Aorta (tissue), 5 donors: Measurements from ENCODE around the gene TTC7B. TPM values are rescaled to one million over a fixed set of nuclear protein-coding genes. Genes with fewer than 3 reads are reported as not detected.
A peak's percentile ranks its signal among the peaks of the same experiment; 100 is the strongest.

Source experiments
- ATAC-seq: fragments of 200-7000 bp; cut with Tn5 transposase; one replicate; pipeline ENCODE4 v1.9.1; 2022; ENCODE audit warnings: moderate library complexity; ENCODE audit not compliant: low FRiP score
- DNase-seq, 2 donors: peaks; one replicate each; pipeline ENCODE4 v3.0.0-alpha.2; 2020
- H3K27ac ChIP-seq, 2 donors: one replicate each; pipeline ENCODE4 v1.5.1; 2013; ENCODE audit warnings: low read length in 2 of 2, mild to moderate bottlenecking in 2 of 2, moderate library complexity in 2 of 2, control low read depth in 1 of 2, inconsistent platforms in 1 of 2, low read depth in 1 of 2
- H3K27me3 ChIP-seq, 2 donors: one replicate each; pipeline ENCODE4 v1.6.1; 2013; ENCODE audit warnings: control low read depth in 1 of 2, low read length in 1 of 2, mild to moderate bottlenecking in 1 of 2, moderate library complexity in 1 of 2; ENCODE audit not compliant: insufficient read depth in 2 of 2, control insufficient read depth in 1 of 2
- H3K36me3 ChIP-seq, 2 donors: one replicate each; pipeline ENCODE4 v1.6.1; 2013; ENCODE audit warnings: control low read depth in 1 of 2, low read length in 1 of 2, mild to moderate bottlenecking in 1 of 2; ENCODE audit not compliant: insufficient read depth in 2 of 2, control insufficient read depth in 1 of 2
- H3K4me1 ChIP-seq, 2 donors: one replicate each; pipeline ENCODE4 v1.6.1; 2013; ENCODE audit warnings: low read length in 2 of 2, control low read depth in 1 of 2, mild to moderate bottlenecking in 1 of 2, moderate library complexity in 1 of 2; ENCODE audit not compliant: insufficient read depth in 2 of 2, control insufficient read depth in 1 of 2
- H3K4me3 ChIP-seq, 2 donors: one replicate each; pipeline ENCODE4 v1.5.1; 2013; ENCODE audit warnings: low read length in 2 of 2, control low read depth in 1 of 2, mild to moderate bottlenecking in 1 of 2
- H3K9me3 ChIP-seq: one replicate; pipeline ENCODE4 v1.6.1; 2013; ENCODE audit warnings: mild to moderate bottlenecking, low read length; ENCODE audit not compliant: control insufficient read depth
- WGBS, 2 donors: extraction: QIAGEN DNeasy Blood & Tissue Kit; methylation state at CpG; one replicate each; pipeline ENCODE4 v1.1.7; 2013; 5-methylcytosine and 5-hydroxymethylcytosine counted together
- intact Hi-C, 2 donors: fragments of 100-400 bp; cut with DNase I; formaldehyde crosslinking; loops; one replicate each; pipeline versions ENCODE4 v1.14.2 to v1.15.0; 2022
- polyA plus RNA-seq, 2 donors: library from polyadenylated mRNA; stranded (reverse); fragments of 200-250 nt; gene quantifications; one replicate each; pipeline ENCODE4 v1.2.3, GENCODE V29; 2013
- total RNA-seq, 2 donors: library from RNA; stranded (reverse); fragmentation: NEBNext Ultra II Directional; extraction: Animal tissue kit (Norgen Biotek cat#: 25700); gene quantifications; one replicate each; pipeline ENCODE4 v1.2.1, GENCODE V29; 2021
- donor health status: healthy with polysubstance abuse.
- donor health status: Bipolar disorder and iron deficiency.
- donor health status: DM: no; HTN: no; CAD: no.
- donor health status: DM: no; HTN: no; CAD: no.
- donor health status: DM: yes; HTN: yes; CAD: no.

TTC7B gene
- total and polyA plus RNA-seq, 4 donors = 17.9 to 57.4 (median 40.1) TPM

- ATAC-seq = no peak
- H3K4me3 ChIP-seq = no peak overlapping the region
- intact Hi-C loops = no loop called here
- H3K9me3 ChIP-seq = no peaks in the 10 kb centered on the region
- H3K27me3 ChIP-seq = no peaks in the 10 kb centered on the region
- no peaks in the 10 kb centered on the region for H3K4me1 ChIP-seq
- WGBS, 2 donors = 87 to 89% methylated on average over 17 of the region's 17 CpGs
- H3K27ac ChIP-seq = no peak overlapping the region
- no peak for DNase-seq
- H3K36me3 ChIP-seq = peaks cover 0 to 3% of the 10 kb centered on the region in 2 donors
Observed at GRCh38 chr14:90660865-90661570, 155.2 kb downstream of the TTC7B start.

- no peaks in the 10 kb centered on the region for H3K9me3 ChIP-seq
- intact Hi-C loops = no loop called here
- peaks cover 0 to 4% of the 10 kb centered on the region in 2 donors for H3K4me1 ChIP-seq
- WGBS, 2 donors = 81 to 85% methylated on average over 2 of the region's 2 CpGs
- no peaks in the 10 kb centered on the region for H3K27me3 ChIP-seq
- no peak overlapping the region for H3K4me3 ChIP-seq
- peaks cover 0 to 3% of the 10 kb centered on the region in 2 donors for H3K36me3 ChIP-seq
- no peak for DNase-seq
- ATAC-seq = no peak
- no peak overlapping the region for H3K27ac ChIP-seq
Observed at GRCh38 chr14:90659156-90659555, 157.1 kb downstream of the TTC7B start.

GRCh38 chr14:90658541-90658967 is 157.7 kb downstream of the TTC7B start:
- intact Hi-C loops = no loop called here
- DNase-seq (no peak), ATAC-seq (peak; percentile 23)
- peaks cover 0 to 4% of the 10 kb centered on the region in 2 donors for H3K4me1 ChIP-seq
- H3K27me3 ChIP-seq = no peaks in the 10 kb centered on the region
- no peak overlapping the region for H3K4me3 ChIP-seq
- peaks cover 0 to 3% of the 10 kb centered on the region in 2 donors for H3K36me3 ChIP-seq
- 83 to 88% methylated on average over 8 of the region's 8 CpGs for WGBS, 2 donors
- H3K9me3 ChIP-seq = no peaks in the 10 kb centered on the region
- no peak overlapping the region for H3K27ac ChIP-seq

- ATAC-seq (no peak), DNase-seq (no peak)
- H3K27ac ChIP-seq = no peak overlapping the region
- H3K4me1 ChIP-seq = peaks cover 0 to 4% of the 10 kb centered on the region in 2 donors
- H3K27me3 ChIP-seq = no peaks in the 10 kb centered on the region
- intact Hi-C loops = no loop called here
- 87 to 89% methylated on average over 12 of the region's 12 CpGs for WGBS, 2 donors
- peaks cover 0 to 3% of the 10 kb centered on the region in 2 donors for H3K36me3 ChIP-seq
- H3K9me3 ChIP-seq = no peaks in the 10 kb centered on the region
- no peak overlapping the region for H3K4me3 ChIP-seq
Observed at GRCh38 chr14:90656973-90657372, 159.3 kb downstream of the TTC7B start.

GRCh38 chr14:90655829-90656228 is 160.4 kb downstream of the TTC7B start:
- Histone ChIP-seq H3K27me3 (no peaks in the 10 kb centered on the region), H3K27ac (no peak overlapping the region), H3K9me3 (no peaks in the 10 kb centered on the region), H3K4me3 (no peak overlapping the region), H3K36me3 (peaks cover 0 to 3% of the 10 kb centered on the region in 2 donors), H3K4me1 (peaks cover 0 to 4% of the 10 kb centered on the region in 2 donors)
- no peak for ATAC-seq
- no peak for DNase-seq
- 96 to 98% methylated on average over 4 of the region's 4 CpGs for WGBS, 2 donors
- intact Hi-C loops = no loop called here

- H3K27ac ChIP-seq = peak overlapping the region in 1 of 2 donors; percentile 11
- peaks cover 0 to 3% of the 10 kb centered on the region in 2 donors for H3K36me3 ChIP-seq
- ATAC-seq (peak; percentile 62), DNase-seq (no peak)
- H3K4me3 ChIP-seq = no peak overlapping the region
- H3K27me3 ChIP-seq = no peaks in the 10 kb centered on the region
- intact Hi-C loops = no loop called here
- 19 to 24% methylated on average over 8 of the region's 8 CpGs for WGBS, 2 donors
- peaks cover 0 to 4% of the 10 kb centered on the region in 2 donors for H3K4me1 ChIP-seq
- H3K9me3 ChIP-seq = no peaks in the 10 kb centered on the region
Observed at GRCh38 chr14:90654831-90655276, 161.4 kb downstream of the TTC7B start.

- Histone ChIP-seq H3K36me3 (peaks cover 0 to 3% of the 10 kb centered on the region in 2 donors), H3K9me3 (no peaks in the 10 kb centered on the region), H3K4me1 (peaks cover 0 to 4% of the 10 kb centered on the region in 2 donors), H3K27me3 (no peaks in the 10 kb centered on the region), H3K4me3 (no peak overlapping the region), H3K27ac (no peak overlapping the region)
- no peak for ATAC-seq
- DNase-seq = no peak
- intact Hi-C loops = loop anchor here in 1 of 2 donors (2.0 kb wide), 1 partner anchor 24 kb away; no protein-coding TSS in a partner anchor
- 90 to 95% methylated on average over 6 of the region's 6 CpGs for WGBS, 2 donors
Observed at GRCh38 chr14:90652626-90653025, 163.6 kb downstream of the TTC7B start.

GRCh38 chr14:90651976-90652560 is 164.2 kb downstream of the TTC7B start:
- ATAC-seq (no peak), DNase-seq (no peak)
- Histone ChIP-seq H3K36me3 (peaks cover 0 to 3% of the 10 kb centered on the region in 2 donors), H3K4me3 (no peak overlapping the region), H3K9me3 (no peaks in the 10 kb centered on the region), H3K27ac (no peak overlapping the region), H3K4me1 (peaks cover 0 to 4% of the 10 kb centered on the region in 2 donors), H3K27me3 (no peaks in the 10 kb centered on the region)
- intact Hi-C loops = loop anchor here in 1 of 2 donors (2.0 kb wide), 1 partner anchor 23 kb away; no protein-coding TSS in a partner anchor
- WGBS, 2 donors = 82 to 83% methylated on average over 9 of the region's 9 CpGs
